ENCODE results near the gene SSX2B. TPM values are rescaled to one million over a fixed set of nuclear protein-coding genes. Genes with fewer than 3 reads are reported as not detected.
"Not testable (repeated sequence)": the region's sequence is repeated elsewhere in the genome, so short reads cannot be mapped to it uniquely, and the experiment has no call there.

Gene SSX2B
- total and polyA plus RNA-seq, 2 donors (not counting 1 experiment from before 2014, with no cell fraction given) = not detected

DNA sequence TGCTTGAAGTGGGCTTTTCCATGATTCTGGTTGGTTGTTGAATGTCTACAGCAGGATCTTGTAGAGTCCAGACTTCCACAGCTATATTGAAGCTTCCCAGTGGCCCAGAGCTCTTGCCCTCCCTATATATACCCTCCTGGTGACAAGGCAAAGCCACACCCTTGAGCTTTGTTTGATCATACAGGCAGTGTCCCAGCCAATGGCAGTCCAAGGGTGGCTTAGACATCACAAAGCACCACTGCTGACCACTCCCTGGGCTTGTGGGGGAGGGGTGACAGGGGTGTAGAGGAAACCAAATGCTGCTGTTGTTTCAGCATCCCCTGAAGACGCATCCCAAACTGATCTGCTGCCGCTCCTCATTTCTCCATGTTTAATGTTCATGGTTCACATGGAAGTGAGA is 46.3 kb downstream of the SSX2B start, which contains the start of gene SPANXN5:
Gene SPANXN5, minus strand, starts transcription at position 101 of the 400 bp plus-strand sequence. Its CDS starts 79 bp downstream, at position 22.
- intact Hi-C loops (cut with micrococcal nuclease); H3K9ac ChIP-seq (ENCODE audit: low read length); H3K36me3 ChIP-seq (replicated peaks in 1 of 2; ENCODE audit: control extremely low read depth in 1 of 2, control insufficient read depth in 1 of 2, extremely low read depth in 1 of 2, insufficient read depth in 2 of 2, low read length in 1 of 2); H3K27me3 Mint-ChIP-seq; H4K20me1 ChIP-seq (ENCODE audit: control insufficient read depth, insufficient read depth, low read length, poor library complexity, severe bottlenecking); H3K4me1 ChIP-seq (ENCODE audit: control insufficient read depth in 2 of 2, insufficient read depth in 2 of 2, low read length in 2 of 2); H3K27ac Mint-ChIP-seq; H3K4me1 Mint-ChIP-seq; H3K79me2 ChIP-seq (ENCODE audit: control insufficient read depth, insufficient read depth, low read length); POLR2A ChIA-PET; H2AFZ ChIP-seq (ENCODE audit: insufficient read depth, low read depth, low read length, poor library complexity, severe bottlenecking); ATAC-seq (ENCODE audit: low read depth); H3K9me3 ChIP-seq (ENCODE audit: control extremely low read depth in 1 of 3, control insufficient read depth in 2 of 3, insufficient read depth in 1 of 3, low read length in 2 of 3); DNase-seq; H3K9me3 Mint-ChIP-seq (ENCODE audit: insufficient read depth); H3K4me3 Mint-ChIP-seq; CTCF ChIA-PET; H3K27me3 ChIP-seq (replicated peaks in 1 of 4; ENCODE audit: control extremely low read depth in 1 of 4, control insufficient read depth in 3 of 4, insufficient read depth in 4 of 4, low read length in 3 of 4); H3K27ac ChIP-seq (ENCODE audit: low read length in 2 of 2); H3K4me3 ChIP-seq (ENCODE audit: control extremely low read depth in 1 of 5, extremely low read depth in 1 of 5, insufficient read depth in 1 of 5, low read depth in 2 of 5, low read length in 4 of 5); H3K4me2 ChIP-seq (replicated peaks; ENCODE audit: low read depth, low read length, poor library complexity, severe bottlenecking): not testable (repeated sequence)
- WGBS (ENCODE audit: insufficient coverage) = no CpG with 5 or more reads among the region's 2 CpGs

DNA sequence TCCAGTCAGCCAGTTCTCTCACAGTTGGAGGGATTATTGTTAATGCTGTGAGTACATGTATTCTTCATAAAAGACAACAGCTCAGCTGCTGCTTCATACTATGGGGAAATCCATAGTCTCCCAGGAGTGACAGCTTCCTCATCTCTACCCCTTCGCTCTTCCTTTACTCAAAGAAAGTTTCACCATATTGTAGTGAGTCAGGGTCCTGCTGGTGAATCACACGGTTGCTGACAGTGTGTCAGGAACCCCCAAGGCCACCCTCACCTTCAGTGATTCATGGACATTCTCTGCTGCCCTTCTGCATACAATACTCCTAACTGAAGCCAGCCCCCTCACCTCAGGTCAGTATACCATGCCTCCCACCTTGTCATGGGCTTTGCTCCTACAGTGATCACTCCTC is 53.8 kb downstream of the SSX2B start:
- H3K27ac ChIP-seq (ENCODE audit: low read length in 2 of 2); H3K27ac Mint-ChIP-seq; H2AFZ ChIP-seq (ENCODE audit: insufficient read depth, low read depth, low read length, poor library complexity, severe bottlenecking); H3K27me3 Mint-ChIP-seq; H3K4me1 ChIP-seq (ENCODE audit: control insufficient read depth in 2 of 2, insufficient read depth in 2 of 2, low read length in 2 of 2); H3K9ac ChIP-seq (ENCODE audit: low read length); H3K36me3 ChIP-seq (replicated peaks in 1 of 2; ENCODE audit: control extremely low read depth in 1 of 2, control insufficient read depth in 1 of 2, extremely low read depth in 1 of 2, insufficient read depth in 2 of 2, low read length in 1 of 2); DNase-seq; H3K4me1 Mint-ChIP-seq; H3K4me3 ChIP-seq (ENCODE audit: control extremely low read depth in 1 of 5, extremely low read depth in 1 of 5, insufficient read depth in 1 of 5, low read depth in 2 of 5, low read length in 4 of 5); H3K9me3 Mint-ChIP-seq (ENCODE audit: insufficient read depth); H3K27me3 ChIP-seq (replicated peaks in 1 of 4; ENCODE audit: control extremely low read depth in 1 of 4, control insufficient read depth in 3 of 4, insufficient read depth in 4 of 4, low read length in 3 of 4); intact Hi-C loops (cut with micrococcal nuclease); H3K9me3 ChIP-seq (ENCODE audit: control extremely low read depth in 1 of 3, control insufficient read depth in 2 of 3, insufficient read depth in 1 of 3, low read length in 2 of 3); ATAC-seq (ENCODE audit: low read depth); CTCF ChIA-PET; H3K4me2 ChIP-seq (replicated peaks; ENCODE audit: low read depth, low read length, poor library complexity, severe bottlenecking); H3K79me2 ChIP-seq (ENCODE audit: control insufficient read depth, insufficient read depth, low read length); POLR2A ChIA-PET; H3K4me3 Mint-ChIP-seq; H4K20me1 ChIP-seq (ENCODE audit: control insufficient read depth, insufficient read depth, low read length, poor library complexity, severe bottlenecking): not testable (repeated sequence)
- no CpG with 5 or more reads among the region's 2 CpGs for WGBS (ENCODE audit: insufficient coverage)

Small RNA genes within 50 kb of the gene (small RNA-seq; reads per million reads assigned to genes)
- gene AC244505.3 (ENCODE audit: insufficient read length, low read depth, low replicate concordance) = not detected
- not detected for gene AC244505.5 (ENCODE audit: insufficient read length, low read depth, low replicate concordance)
- gene AC244505.6 (ENCODE audit: insufficient read length, low read depth, low replicate concordance) = not detected
- gene AC244505.7 (ENCODE audit: insufficient read length, low read depth, low replicate concordance) = not detected

Other genes starting within 250 kb of the SSX2B start
- not detected in 2 replicates for gene XAGE1B, start 234.2 kb upstream of the SSX2B start, total RNA-seq
- gene XAGE1B, start 234.2 kb upstream of the SSX2B start, polyA plus RNA-seq = not detected in 2 replicates
- not detected in 2 replicates for gene SSX7, start 96.4 kb upstream of the SSX2B start, total RNA-seq
- gene SSX7, start 96.4 kb upstream of the SSX2B start, polyA plus RNA-seq = not detected in 2 replicates
- not detected in 2 replicates for gene SSX2, start 44.1 kb upstream of the SSX2B start, total RNA-seq
- gene SSX2, start 44.1 kb upstream of the SSX2B start, polyA plus RNA-seq = not detected in 2 replicates
- gene SPANXN5, start 46.2 kb downstream of the SSX2B start, total RNA-seq = not detected in 2 replicates
- gene SPANXN5, start 46.2 kb downstream of the SSX2B start, polyA plus RNA-seq = not detected in 2 replicates
- gene XAGE5, start 60.0 kb downstream of the SSX2B start, total RNA-seq = not detected in 2 replicates
- gene XAGE5, start 60.0 kb downstream of the SSX2B start, polyA plus RNA-seq = not detected in 2 replicates
- gene XAGE3, start 116.8 kb downstream of the SSX2B start, total RNA-seq = not detected in 2 replicates
- gene XAGE3, start 116.8 kb downstream of the SSX2B start, polyA plus RNA-seq = not detected in 2 replicates
- 13.3 and 13.7 TPM in 2 replicates for gene FAM156B, start 146.1 kb downstream of the SSX2B start, total RNA-seq
- gene FAM156B, start 146.1 kb downstream of the SSX2B start, polyA plus RNA-seq = 44.3 and 50.8 TPM in 2 replicates
- gene FAM156A, start 207.3 kb downstream of the SSX2B start, total RNA-seq = 29.8 and 30.3 TPM in 2 replicates
- 14.0 and 27.4 TPM in 2 replicates for gene FAM156A, start 207.3 kb downstream of the SSX2B start, polyA plus RNA-seq

Data from B cell (primary cell).